GM12864 (cell line): ENCODE data around the gene FGD2.
"Not testable (repeated sequence)": the region's sequence is repeated elsewhere in the genome, so short reads cannot be mapped to it uniquely, and the experiment has no call there.

ENCODE experiments used
- DNase-seq: peaks from one replicate; pipeline ENCODE4 v3.0.0-alpha.2; 2011; ENCODE audit warnings: low read depth
- H3K4me3 ChIP-seq: 2 replicates; pipeline ENCODE4 v1.5.1; 2011; ENCODE audit warnings: mild to moderate bottlenecking, low read depth, low read length, control low read depth
- TF ChIP-seq, protein P1 (sequence below): IDR thresholded peaks from 2 replicates; pipeline ENCODE4 v1.5.1; 2011; ENCODE audit warnings: low read depth, mild to moderate bottlenecking, moderate library complexity, low read length, control low read depth, inconsistent platforms; ENCODE audit errors: missing control alignments

The FGD2 gene

DNA sequence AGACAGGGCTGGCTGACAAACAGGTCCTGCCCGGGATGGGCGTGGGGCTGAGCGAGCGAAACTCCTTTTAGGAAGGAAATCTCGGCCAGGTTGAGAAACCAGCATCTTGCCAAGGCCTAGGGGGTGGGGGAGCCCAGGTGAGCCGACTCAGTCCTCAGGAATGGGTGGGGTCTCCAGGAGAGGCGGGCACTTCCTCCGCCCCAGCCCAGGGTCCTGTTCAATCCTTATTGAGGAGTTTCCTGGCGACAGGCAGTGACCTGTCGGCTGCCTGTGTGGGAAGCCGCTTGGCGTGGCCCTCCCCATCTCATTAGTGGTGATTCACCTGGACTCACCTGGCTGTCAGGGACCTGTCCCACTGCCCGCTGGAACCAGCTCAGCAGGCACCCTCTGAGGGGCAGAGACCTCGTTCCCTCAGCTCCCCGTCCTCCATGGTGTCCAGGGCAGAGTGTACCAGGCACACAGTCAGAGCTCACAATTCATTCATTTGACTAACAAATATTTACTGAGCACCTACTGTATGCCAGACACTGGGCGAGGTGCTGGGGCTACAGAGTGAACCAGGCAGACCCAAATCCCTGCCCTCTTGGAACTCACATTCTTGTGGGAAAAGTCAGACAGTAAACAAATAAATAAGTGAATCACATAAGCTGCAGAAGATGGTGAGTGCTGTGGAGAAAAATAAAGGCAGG lies 51.1 kb downstream of the FGD2 start:
- H3K4me3 ChIP-seq: no peak overlapping the region
- TF ChIP-seq, protein P1, sequence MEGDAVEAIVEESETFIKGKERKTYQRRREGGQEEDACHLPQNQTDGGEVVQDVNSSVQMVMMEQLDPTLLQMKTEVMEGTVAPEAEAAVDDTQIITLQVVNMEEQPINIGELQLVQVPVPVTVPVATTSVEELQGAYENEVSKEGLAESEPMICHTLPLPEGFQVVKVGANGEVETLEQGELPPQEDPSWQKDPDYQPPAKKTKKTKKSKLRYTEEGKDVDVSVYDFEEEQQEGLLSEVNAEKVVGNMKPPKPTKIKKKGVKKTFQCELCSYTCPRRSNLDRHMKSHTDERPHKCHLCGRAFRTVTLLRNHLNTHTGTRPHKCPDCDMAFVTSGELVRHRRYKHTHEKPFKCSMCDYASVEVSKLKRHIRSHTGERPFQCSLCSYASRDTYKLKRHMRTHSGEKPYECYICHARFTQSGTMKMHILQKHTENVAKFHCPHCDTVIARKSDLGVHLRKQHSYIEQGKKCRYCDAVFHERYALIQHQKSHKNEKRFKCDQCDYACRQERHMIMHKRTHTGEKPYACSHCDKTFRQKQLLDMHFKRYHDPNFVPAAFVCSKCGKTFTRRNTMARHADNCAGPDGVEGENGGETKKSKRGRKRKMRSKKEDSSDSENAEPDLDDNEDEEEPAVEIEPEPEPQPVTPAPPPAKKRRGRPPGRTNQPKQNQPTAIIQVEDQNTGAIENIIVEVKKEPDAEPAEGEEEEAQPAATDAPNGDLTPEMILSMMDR: no peak
- DNase-seq: no peak

DNA sequence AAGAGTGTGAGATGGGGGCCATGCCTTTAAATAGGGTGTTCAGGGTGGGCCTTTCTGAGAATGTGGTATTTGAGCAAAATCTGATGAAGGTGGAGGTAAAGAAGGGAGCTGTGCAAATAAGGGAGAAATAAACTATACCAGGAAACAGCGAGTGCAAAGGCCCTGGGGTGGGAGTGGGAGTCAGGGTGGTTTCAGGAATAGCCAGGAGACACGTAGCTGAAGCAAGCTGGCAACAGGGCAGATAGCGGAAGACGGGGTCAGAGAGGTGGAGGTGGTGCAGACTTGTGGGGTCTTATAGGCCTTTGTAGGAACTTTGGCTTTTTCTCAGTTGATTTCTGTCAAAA lies 51.6 kb downstream of the FGD2 start:
- DNase-seq: no peak
- no peak overlapping the region for H3K4me3 ChIP-seq
- TF ChIP-seq, protein P1: no peak

DNA sequence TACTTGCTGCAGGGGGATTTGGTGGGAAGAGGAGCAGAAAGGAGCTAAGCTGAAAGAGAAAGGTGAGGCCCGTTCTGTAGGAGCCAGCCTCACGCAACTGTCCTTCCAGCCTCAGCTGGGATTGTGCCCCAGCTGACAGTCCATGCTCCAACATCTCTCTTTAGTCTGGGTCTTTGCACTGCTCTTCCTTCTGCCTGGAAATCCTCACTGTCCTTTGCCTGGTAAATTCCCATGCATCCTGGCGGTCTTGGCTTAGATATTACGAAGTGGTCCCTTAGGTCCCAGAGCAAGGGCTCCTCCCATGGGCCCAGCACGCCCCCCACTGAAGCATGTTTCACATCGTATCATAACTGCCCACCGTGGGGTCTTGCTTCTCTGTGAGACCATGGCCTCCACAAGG lies 52.2 kb downstream of the FGD2 start:
- H3K4me3 ChIP-seq: no peak overlapping the region
- TF ChIP-seq, protein P1: no peak
- no peak for DNase-seq

DNA sequence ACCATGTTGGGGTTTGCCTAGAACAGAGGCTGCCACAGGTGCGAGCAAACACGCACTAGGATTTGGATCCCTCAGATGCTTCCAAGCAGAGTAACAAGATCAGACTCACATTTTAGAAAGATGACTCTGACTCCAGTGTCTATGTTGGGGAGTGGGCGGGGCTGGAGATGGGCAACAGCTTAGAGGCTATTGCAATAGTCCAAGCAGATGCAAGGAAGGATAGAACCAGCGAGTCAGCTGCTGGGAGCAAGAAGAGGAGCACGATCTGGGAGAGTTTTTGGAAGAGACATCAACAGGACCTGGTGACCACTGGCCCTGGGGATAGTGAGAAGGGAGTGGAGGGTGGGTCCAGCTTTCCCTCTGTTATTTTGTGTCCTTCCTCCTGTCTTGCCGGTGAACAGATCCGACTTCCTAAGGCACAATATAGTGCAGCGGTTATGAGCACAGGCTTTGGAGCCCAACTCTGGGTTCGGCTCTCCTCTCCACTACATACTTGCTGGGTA lies 52.7 kb downstream of the FGD2 start:
- H3K4me3 ChIP-seq: no peak overlapping the region
- no peak for DNase-seq
- TF ChIP-seq, protein P1: no peak

DNA sequence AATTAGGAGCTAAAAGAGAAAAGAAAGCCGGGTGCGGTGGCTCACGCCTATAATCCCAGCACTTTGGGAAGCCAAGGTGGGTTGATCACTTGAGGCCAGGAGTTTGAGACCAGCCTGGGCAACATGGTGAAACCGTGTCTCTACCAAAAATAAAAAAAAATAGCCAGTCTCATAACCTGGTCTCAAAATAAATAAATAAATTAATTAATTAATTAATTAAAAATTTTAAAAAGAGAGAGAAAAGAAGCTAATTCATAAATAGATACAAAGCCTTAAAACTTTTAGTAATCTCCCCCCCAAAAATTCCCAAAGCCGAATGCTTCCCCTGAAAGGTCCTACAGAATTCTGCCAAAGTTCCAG lies 53.5 kb downstream of the FGD2 start:
- DNase-seq, H3K4me3 ChIP-seq: not testable (repeated sequence)

DNA sequence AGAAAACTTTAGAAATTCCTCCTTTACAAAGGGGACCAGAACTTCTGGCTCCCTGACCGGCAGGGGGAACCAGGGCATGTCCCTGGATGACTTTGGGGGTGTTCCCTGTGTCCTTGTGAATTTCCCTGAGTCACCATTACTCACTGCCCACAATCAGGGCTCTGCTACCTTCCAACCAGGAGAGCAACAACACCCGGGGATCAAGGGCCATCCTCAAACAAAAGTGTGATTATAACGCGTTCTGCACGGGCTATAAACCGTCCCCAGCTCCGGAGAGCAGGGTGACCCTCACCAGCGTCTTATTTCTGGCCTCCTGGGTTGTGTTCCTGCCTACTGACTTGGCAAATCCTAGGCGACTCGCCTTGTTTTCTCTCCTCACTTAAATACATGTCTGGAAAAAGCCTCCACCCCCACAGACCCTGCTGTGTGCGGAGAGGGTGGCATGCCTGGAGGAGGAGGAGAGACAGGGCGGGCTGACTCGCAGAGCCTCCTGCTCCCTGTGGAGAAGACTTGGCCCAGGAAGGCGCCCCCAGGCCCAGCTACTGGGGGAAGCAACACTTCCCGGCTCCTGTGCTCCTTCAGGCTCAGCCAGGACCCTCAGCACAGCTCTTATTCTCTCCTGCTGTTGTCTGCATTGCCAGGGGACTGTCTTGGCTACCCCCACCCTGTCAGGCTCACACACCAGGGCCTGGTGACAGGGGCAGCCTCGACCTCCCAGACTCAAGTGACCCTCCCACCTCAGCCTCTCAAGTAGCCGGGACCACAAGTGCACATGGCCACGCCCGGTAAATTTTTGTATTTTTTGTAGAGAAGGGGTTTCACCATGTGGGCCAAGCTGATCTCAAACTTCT lies 54.1 kb downstream of the FGD2 start:
- DNase-seq: no peak

DNA sequence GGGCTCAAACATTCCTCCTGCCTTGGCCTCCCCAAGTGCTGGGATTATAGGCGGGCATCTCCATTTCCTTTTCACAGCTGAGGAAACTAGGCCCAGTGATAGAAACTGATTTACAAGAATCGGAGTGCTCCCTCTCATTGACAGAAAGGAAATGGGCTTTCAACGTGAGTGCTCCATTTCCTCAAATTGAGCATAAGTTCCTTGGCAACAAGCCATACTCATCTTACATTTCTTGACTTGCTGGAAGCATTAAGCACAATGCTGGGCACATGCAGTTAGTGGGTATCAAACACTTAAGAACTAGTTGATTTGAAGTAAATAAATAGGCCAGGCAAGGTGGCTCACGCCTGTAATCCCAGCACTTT lies 54.7 kb downstream of the FGD2 start:
- TF ChIP-seq, protein P1: no peak
- no peak for DNase-seq
- H3K4me3 ChIP-seq: no peak overlapping the region

More for the DNA sequence above, 54.1 kb downstream of the FGD2 start:
- TF ChIP-seq, protein P1: peak; percentile 28
- no peak overlapping the region for H3K4me3 ChIP-seq
